Caco-2 (cell line): ENCODE data around the gene RANBP3. TPM values are rescaled to one million over a fixed set of nuclear protein-coding genes. Genes with fewer than 3 reads are reported as not detected.

ENCODE experiments used
- BruUV-seq: library from RNA; stranded (reverse); fragments of 400-500 nt; replicated peaks from 2 replicates; lab custom pipeline; 2021; lab: Mats Ljungman, UMichigan
- CTCF ChIA-PET: fragments of 300-600 bp; sonication (Branson Sonifier 250); formaldehyde crosslinking; loops from one replicate; lab custom pipeline; 2022; ENCODE audit warnings: antibody characterized with exemption; lab: Charles Lee
- POLR2A ChIA-PET: fragments of 300-600 bp; sonication (Branson Sonifier 250); formaldehyde crosslinking; loops from one replicate; lab custom pipeline; 2022; ENCODE audit warnings: antibody characterized with exemption; lab: Charles Lee
- DNase-seq, 2 experiments: peaks; one replicate each; pipeline versions ENCODE4 v3.0.0 to v3.0.0-alpha.2; 2020 to 2022
- H3K27me3 ChIP-seq: replicated peaks from 2 replicates; pipeline ENCODE4 v1.6.0; 2011; ENCODE audit warnings: low read length; ENCODE audit not compliant: control insufficient read depth, insufficient read depth
- H3K36me3 ChIP-seq: 2 replicates; pipeline ENCODE4 v1.5.1; 2011; ENCODE audit warnings: low read length; ENCODE audit not compliant: control insufficient read depth, insufficient read depth
- H3K4me1 ChIP-seq: fragments of 250-450 bp; sonication (Bioruptor Pico); 2 replicates; pipeline ENCODE4 v1.5.1; 2020; ENCODE audit warnings: mild to moderate bottlenecking
- H3K4me3 ChIP-seq: 2 replicates; pipeline ENCODE4 v1.5.1; 2011; ENCODE audit warnings: low read depth, mild to moderate bottlenecking, control low read depth, low read length
- H3K9me3 ChIP-seq: fragments of 250-450 bp; sonication (Bioruptor Pico); 2 replicates; pipeline ENCODE4 v1.5.1; 2020; ENCODE audit warnings: mild to moderate bottlenecking, moderate library complexity
- H3K27ac Mint-ChIP-seq: one replicate; pipeline ENCODE4 v1.8.0; 2022; ENCODE audit warnings: mixed read lengths; ENCODE audit not compliant: unreplicated experiment
- H3K27me3 Mint-ChIP-seq: one replicate; pipeline ENCODE4 v1.8.0; 2022; ENCODE audit warnings: mixed read lengths; ENCODE audit not compliant: insufficient read depth, unreplicated experiment
- H3K36me3 Mint-ChIP-seq: one replicate; pipeline ENCODE4 v1.8.0; 2022; ENCODE audit warnings: mild to moderate bottlenecking, mixed read lengths; ENCODE audit not compliant: insufficient read depth, unreplicated experiment
- H3K4me1 Mint-ChIP-seq: one replicate; pipeline ENCODE4 v1.8.0; 2022; ENCODE audit warnings: low read depth, mixed read lengths; ENCODE audit not compliant: unreplicated experiment
- H3K4me3 Mint-ChIP-seq: one replicate; pipeline ENCODE4 v1.8.0; 2022; ENCODE audit warnings: mild to moderate bottlenecking, moderate library complexity, mixed read lengths; ENCODE audit not compliant: unreplicated experiment
- H3K9me3 Mint-ChIP-seq: one replicate; pipeline ENCODE4 v1.8.0; 2022; ENCODE audit warnings: mixed read lengths; ENCODE audit not compliant: unreplicated experiment
- intact Hi-C: fragments of 100-400 bp; cut with micrococcal nuclease; formaldehyde crosslinking; loops from one replicate; pipeline ENCODE4 v1.10.0; 2022; ENCODE audit not compliant: unreplicated experiment
- total RNA-seq: library from RNA; stranded (reverse); gene quantifications from 2 replicates; pipeline ENCODE4 v1.2.3, GENCODE V29; 2022
- TF ChIP-seq, protein P1 (sequence below), 2 experiments: fragments of 200-600 bp in 1 of 2; IDR thresholded peaks; 1 replicate in 1 of 2; 2 replicates in 1 of 2; pipeline versions ENCODE4 v1.5.1 to v1.8.0; 2011 to 2022; ENCODE audit warnings: antibody characterized with exemption in 1 of 2, control low read depth in 1 of 2, inconsistent platforms in 1 of 2, low read depth in 1 of 2, low read length in 1 of 2, mild to moderate bottlenecking in 1 of 2, moderate library complexity in 1 of 2; ENCODE audit not compliant: insufficient read depth in 1 of 2, severe bottlenecking in 1 of 2, unreplicated experiment in 1 of 2

The RANBP3 gene
- total RNA-seq, 1 experiment from 2014 or later = 90.4 TPM

DNA sequence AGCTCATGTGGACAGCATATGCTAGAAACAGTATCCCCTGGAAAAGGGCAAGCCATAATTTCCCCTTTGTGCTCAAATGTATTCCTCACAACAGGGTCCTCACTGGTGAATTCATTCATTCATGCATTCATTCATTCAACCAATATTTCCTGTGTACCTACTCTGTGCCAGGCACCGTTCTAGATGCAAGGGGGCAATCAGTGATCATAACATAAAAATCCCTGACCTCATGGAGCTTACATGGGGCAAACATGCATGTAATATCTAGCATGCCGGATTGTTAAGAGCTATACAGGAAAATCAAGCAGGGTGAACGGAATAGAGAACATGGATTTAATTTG is 2.6 kb downstream of the RANBP3 start:
- peak overlapping the region; percentile 27 for H3K27ac Mint-ChIP-seq
- H3K4me1 Mint-ChIP-seq = peaks cover 19% of the 10 kb centered on the region
- H3K4me1 ChIP-seq = peaks cover 23% of the 10 kb centered on the region
- CTCF ChIA-PET = no interaction called here
- POLR2A ChIA-PET = no interaction called here
- H3K9me3 ChIP-seq = no peaks in the 10 kb centered on the region
- intact Hi-C loops = loop anchor here (5.0 kb wide), 1 partner anchor 452 kb away; no protein-coding TSS in a partner anchor
- no peaks in the 10 kb centered on the region for H3K27me3 ChIP-seq
- H3K9me3 Mint-ChIP-seq = no peaks in the 10 kb centered on the region
- TF ChIP-seq, protein P1, sequence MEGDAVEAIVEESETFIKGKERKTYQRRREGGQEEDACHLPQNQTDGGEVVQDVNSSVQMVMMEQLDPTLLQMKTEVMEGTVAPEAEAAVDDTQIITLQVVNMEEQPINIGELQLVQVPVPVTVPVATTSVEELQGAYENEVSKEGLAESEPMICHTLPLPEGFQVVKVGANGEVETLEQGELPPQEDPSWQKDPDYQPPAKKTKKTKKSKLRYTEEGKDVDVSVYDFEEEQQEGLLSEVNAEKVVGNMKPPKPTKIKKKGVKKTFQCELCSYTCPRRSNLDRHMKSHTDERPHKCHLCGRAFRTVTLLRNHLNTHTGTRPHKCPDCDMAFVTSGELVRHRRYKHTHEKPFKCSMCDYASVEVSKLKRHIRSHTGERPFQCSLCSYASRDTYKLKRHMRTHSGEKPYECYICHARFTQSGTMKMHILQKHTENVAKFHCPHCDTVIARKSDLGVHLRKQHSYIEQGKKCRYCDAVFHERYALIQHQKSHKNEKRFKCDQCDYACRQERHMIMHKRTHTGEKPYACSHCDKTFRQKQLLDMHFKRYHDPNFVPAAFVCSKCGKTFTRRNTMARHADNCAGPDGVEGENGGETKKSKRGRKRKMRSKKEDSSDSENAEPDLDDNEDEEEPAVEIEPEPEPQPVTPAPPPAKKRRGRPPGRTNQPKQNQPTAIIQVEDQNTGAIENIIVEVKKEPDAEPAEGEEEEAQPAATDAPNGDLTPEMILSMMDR (IDR thresholded peaks at IDR 0.05; ENCODE audit: insufficient read depth in 1 of 2, low read depth in 1 of 2, low read length in 1 of 2, severe bottlenecking in 1 of 2, unreplicated experiment in 1 of 2) = no peak
- H3K4me3 ChIP-seq = no peak overlapping the region
- no peaks in the 10 kb centered on the region for H3K27me3 Mint-ChIP-seq
- H3K36me3 ChIP-seq = no peaks in the 10 kb centered on the region; the same call in 1 of the 2 replicates
- TSS peak; percentile 18 for BruUV-seq
- DNase-seq = no peak
- peaks cover 31% of the 10 kb centered on the region for H3K36me3 Mint-ChIP-seq
- H3K4me3 Mint-ChIP-seq = peak overlapping the region; percentile 98

DNA sequence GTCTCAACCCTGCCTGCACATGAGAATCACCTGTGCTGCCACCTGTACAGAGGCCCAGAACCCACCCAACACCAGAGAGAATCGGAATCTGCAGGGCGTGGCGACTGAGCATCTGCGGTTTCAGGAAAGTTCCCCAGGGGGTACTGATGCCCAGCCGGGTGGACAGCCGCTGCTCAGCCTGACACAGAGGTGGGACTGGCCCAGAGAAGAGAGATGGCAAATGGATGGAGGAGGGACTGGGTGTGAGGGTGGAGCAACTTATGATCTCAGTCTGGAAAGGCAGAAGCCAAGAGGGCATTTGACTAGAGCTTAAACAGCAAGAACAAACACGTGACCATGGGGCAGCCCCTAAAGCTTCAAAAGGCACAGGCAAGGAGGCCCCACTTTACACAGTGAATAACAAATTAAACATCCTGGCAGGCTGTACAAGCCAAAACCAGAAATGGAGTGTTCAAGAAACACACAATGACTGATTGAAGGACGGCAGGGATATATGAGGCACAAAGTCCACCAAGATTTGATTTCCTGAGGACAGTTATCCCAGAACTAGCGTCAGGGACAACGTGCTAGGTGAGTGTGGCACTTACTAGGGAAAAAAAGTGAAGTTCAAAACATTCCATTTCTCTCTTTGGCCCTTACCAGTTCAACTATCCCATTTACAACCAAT is 3.1 kb downstream of the RANBP3 start:
- H3K9me3 ChIP-seq = no peaks in the 10 kb centered on the region
- H3K4me3 Mint-ChIP-seq = peak overlapping the region; percentile 21
- H3K4me1 ChIP-seq = peaks cover 23% of the 10 kb centered on the region
- DNase-seq = peak in 1 of 2 experiments; percentile 25
- H3K36me3 ChIP-seq = no peaks in the 10 kb centered on the region; the same call in 1 of the 2 replicates
- no TSS peak for BruUV-seq
- no peaks in the 10 kb centered on the region for H3K27me3 ChIP-seq
- ChIA-PET POLR2A (no interaction called here), CTCF (no interaction called here)
- TF ChIP-seq, protein P1 (IDR thresholded peaks at IDR 0.05; ENCODE audit: insufficient read depth in 1 of 2, low read depth in 1 of 2, low read length in 1 of 2, severe bottlenecking in 1 of 2, unreplicated experiment in 1 of 2) = no peak
- intact Hi-C loops = loop anchor here (5.0 kb wide), 1 partner anchor 452 kb away; no protein-coding TSS in a partner anchor
- H3K4me1 Mint-ChIP-seq = peaks cover 19% of the 10 kb centered on the region
- peaks cover 31% of the 10 kb centered on the region for H3K36me3 Mint-ChIP-seq
- H3K9me3 Mint-ChIP-seq = no peaks in the 10 kb centered on the region
- H3K27ac Mint-ChIP-seq = peak overlapping the region; percentile 52
- no peak overlapping the region for H3K4me3 ChIP-seq
- no peaks in the 10 kb centered on the region for H3K27me3 Mint-ChIP-seq

DNA sequence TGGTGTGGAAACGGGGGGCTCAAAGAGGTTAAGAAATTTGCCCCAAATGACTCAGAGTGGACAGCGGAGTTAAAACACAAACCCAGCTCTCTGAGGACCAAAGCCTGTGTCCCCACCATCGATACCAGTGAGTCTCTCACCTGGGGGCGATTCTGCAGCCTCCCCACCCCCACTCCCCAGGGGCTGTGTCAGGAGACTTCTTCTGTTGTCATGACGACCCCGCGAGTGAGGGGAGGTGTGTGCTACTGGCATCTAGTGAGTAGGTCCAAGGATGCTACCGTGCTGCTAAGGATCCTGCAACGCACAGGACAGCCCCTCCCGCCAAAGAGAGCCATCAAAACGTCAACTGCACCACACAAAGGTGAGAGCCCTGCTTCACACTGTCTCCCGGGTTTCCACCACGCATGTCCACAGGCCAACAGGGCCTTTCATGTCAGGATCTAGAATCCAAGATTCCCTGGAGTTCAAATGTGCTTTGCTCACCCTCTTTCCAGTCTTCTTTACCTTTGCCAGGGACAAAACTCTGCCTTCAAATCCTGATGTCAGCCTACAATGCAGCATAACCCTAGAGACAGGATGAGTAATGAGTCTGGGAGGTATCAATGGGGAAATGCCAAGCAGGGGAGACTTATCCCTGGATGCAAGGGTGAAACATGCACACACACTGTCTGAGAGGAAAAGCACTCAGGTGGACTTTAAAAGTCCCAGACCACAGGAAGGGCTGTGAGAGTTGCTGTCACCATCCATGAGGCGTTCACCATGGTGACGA is 3.9 kb downstream of the RANBP3 start:
- Histone ChIP-seq H3K9me3 (no peaks in the 10 kb centered on the region), H3K27me3 (no peaks in the 10 kb centered on the region), H3K4me3 (no peak overlapping the region), H3K36me3 (no peaks in the 10 kb centered on the region; the same call in 1 of the 2 replicates), H3K4me1 (peaks cover 23% of the 10 kb centered on the region)
- Mint-ChIP-seq H3K27me3 (no peaks in the 10 kb centered on the region), H3K27ac (peak overlapping the region; percentile 52), H3K4me3 (no peak overlapping the region), H3K36me3 (peaks cover 31% of the 10 kb centered on the region), H3K4me1 (peaks cover 19% of the 10 kb centered on the region), H3K9me3 (no peaks in the 10 kb centered on the region)
- intact Hi-C loops = no loop called here
- POLR2A ChIA-PET = no interaction called here
- DNase-seq = no peak
- no TSS peak for BruUV-seq
- TF ChIP-seq, protein P1 (IDR thresholded peaks at IDR 0.05; ENCODE audit: insufficient read depth in 1 of 2, low read depth in 1 of 2, low read length in 1 of 2, severe bottlenecking in 1 of 2, unreplicated experiment in 1 of 2) = no peak
- CTCF ChIA-PET = interaction anchor here (0.6 kb wide), 1 partner anchor 13 kb away, joined by 3 read pairs; no protein-coding TSS in a partner anchor
